Measurements from ENCODE around the gene TMA7.

- TF ChIP-seq EP300 (IDR thresholded peaks at IDR 0.05; ENCODE audit: low read depth), result no peak
- peak in 1 of 3 donors; percentile 8 for TF ChIP-seq POLR2AphosphoS5 (IDR thresholded peaks at IDR 0.05)
- no peak for TF ChIP-seq POLR2A (IDR thresholded peaks at IDR 0.05)
Measured at GRCh38 chr3:48435774-48436476, 4.1 kb upstream of the TMA7 start.
